HG02885 (cell line): ENCODE data around the gene CTAGE8.
"Not testable (repeated sequence)": the region's sequence is repeated elsewhere in the genome, so short reads cannot be mapped to it uniquely, and the experiment has no call there.

Experiments
- ATAC-seq: cut with Tn5 transposase; IDR thresholded peaks from one replicate; pipeline ENCODE4 v1.9.1; 2021; ENCODE audit warnings: mild to moderate bottlenecking; ENCODE audit not compliant: unreplicated experiment, poor library complexity

CTAGE8 gene, protein sequence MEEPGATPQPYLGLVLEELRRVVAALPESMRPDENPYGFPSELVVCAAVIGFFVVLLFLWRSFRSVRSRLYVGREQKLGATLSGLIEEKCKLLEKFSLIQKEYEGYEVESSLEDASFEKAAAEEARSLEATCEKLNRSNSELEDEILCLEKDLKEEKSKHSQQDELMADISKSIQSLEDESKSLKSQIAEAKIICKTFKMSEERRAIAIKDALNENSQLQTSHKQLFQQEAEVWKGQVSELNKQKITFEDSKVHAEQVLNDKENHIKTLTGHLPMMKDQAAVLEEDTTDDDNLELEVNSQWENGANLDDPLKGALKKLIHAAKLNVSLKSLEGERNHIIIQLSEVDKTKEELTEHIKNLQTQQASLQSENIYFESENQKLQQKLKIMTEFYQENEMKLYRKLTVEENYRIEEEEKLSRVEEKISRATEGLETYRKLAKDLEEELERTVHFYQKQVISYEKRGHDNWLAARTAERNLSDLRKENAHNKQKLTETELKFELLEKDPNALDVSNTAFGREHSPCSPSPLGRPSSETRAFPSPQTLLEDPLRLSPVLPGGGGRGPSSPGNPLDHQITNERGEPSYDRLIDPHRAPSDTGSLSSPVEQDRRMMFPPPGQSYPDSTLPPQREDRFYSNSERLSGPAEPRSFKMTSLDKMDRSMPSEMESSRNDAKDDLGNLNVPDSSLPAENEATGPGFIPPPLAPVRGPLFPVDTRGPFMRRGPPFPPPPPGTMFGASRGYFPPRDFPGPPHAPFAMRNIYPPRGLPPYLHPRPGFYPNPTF

DNA sequence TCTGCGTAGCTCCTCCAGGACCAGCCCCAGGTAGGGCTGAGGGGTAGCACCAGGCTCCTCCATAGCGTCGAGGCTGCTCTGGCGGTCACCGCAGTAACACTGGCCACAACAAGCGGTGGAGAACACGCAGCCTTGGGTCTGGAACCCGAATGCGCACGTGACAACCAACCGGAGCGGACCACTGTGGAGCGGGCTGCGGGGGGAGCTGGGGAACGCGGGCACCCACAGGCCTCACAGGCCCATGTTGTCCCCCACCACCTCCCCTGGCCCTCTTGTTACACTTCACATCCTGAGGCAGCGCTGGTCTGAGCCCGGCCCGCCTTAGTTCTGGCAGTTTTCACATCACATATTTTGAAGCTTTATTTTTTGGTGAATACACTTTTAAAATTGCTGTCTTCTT lies at the start of gene CTAGE8:
Gene CTAGE8 (minus strand): TSS at position 101 of the 400 bp plus-strand sequence. CDS start 38 bp downstream, at position 63.
- ATAC-seq: not testable (repeated sequence)

DNA sequence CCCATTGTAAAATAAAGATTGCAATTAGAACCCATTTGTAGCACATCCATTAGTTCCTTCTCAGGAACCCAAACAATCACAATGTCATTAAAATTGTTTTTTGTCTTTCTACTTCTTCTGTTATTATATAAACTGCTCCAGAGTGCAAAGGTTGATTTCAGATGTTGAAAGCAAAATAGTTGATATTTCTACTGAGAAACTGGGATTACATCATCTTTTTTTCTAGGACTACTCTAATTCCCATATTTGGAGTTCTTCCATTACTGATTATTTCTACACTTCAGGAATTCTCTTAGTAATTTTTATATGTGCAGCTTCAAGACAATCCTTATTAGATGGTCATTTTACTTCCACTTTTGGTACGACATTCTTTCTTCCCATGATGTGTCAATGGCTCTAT lies 48.4 kb upstream of the CTAGE8 start:
- ATAC-seq: not testable (repeated sequence)

DNA sequence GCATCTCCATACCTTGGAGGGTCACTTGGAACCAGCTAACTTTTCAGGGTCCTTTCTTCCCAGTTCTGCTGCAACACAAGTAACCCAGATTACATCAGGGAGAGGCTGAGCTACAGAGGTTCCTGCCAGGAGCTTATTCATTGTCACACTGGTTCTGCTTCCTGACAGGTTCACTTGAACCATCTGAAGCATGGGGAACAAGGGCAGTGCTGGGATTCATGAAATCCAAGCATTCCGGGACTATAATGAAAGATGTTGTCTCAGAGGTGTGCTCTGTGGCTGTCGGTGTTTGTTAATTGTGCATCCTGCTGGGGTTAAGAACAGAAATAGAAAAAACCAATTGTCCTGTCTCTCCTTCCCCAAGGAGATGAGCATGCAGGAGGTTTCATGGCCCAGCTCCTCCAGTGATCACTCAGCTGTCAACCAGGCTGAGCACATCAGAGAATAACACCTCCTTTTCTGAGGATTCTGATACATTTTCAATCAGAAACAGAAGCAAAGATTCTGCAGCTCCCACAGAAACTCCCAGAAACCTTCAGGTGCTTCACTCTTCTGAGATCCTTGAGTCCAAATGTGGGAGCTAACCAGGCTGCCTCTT lies 42.9 kb upstream of the CTAGE8 start, which contains the start of gene OR2A1:
Gene OR2A1 (plus strand): TSS at position 548 of the 598 bp plus-strand sequence. CDS start 5,706 bp downstream, outside the sequence.
- ATAC-seq: not testable (repeated sequence)

DNA sequence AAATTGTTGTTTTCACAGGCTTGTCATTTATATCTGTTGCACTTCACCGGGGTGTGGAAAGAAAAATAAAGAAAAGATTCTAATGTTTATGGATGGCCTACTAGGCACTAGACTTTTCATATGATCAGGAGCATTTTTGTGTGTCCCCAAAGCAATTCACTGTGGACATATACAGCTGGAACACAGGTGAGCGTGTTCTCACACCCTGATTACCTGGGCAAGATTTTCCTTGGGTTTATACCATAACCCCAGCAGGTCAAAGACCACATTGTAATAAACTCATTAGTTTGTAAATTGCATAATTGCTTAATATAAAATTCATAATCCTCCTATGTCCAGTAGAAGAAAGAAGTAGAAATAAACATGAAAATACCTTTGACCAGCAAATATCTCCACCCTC lies 42.1 kb upstream of the CTAGE8 start:
- not testable (repeated sequence) for ATAC-seq

DNA sequence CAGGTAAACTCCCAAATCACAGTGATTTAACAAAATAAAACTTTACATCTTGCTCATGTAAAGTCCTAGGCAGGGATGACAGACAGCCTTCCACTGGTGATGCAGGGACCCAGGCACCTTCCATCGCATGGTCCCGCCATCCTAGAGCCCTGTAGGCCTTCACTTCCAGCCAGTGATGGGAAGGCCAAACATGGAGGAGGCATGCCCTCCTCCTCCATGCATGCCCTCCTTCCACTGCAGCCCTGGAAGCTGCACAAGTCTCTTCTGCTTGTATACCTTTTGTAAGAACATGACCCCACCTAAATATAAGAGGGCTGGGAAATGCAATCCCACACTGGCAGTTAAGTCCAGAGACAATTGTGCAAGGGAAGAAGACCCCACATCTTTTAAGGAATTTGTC lies 40.6 kb upstream of the CTAGE8 start:
- not testable (repeated sequence) for ATAC-seq

DNA sequence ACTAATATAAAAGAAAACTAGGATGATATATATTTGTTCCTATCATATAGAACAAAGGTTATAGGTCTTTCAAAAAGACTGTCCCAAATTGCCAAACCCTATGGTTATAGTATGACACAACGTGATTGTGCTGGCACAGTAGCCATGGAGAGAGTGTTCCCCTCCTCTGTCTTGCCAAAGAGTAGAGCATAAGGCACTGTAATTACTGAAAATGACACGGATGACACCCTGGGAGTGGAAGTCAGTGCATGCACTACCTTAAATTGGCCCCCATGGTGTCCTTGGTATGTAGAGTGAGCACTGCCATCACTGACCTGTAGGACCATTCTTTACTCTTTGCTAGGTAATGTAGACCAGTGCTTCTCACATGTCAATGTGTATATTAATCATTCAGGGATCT lies 36.1 kb upstream of the CTAGE8 start:
- ATAC-seq: not testable (repeated sequence)

DNA sequence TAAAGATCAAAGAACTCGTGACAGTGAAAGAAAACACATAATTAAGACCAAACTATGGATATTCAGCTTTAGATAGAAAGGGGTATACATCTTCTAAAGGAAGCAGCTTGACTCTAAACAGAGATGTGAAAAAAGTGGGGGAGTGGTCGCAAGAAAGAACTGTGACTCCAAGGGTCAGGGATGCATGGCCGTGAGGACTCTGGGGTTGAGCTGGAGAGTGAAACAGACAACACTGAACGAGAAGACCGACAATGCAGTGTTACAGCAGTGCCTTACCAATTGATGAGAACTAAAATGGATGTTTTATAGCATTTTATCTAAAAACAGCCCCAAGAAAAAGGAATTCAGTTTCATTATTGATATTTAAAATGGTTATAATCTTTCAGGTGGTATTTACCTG lies 34.5 kb upstream of the CTAGE8 start:
- not testable (repeated sequence) for ATAC-seq

DNA sequence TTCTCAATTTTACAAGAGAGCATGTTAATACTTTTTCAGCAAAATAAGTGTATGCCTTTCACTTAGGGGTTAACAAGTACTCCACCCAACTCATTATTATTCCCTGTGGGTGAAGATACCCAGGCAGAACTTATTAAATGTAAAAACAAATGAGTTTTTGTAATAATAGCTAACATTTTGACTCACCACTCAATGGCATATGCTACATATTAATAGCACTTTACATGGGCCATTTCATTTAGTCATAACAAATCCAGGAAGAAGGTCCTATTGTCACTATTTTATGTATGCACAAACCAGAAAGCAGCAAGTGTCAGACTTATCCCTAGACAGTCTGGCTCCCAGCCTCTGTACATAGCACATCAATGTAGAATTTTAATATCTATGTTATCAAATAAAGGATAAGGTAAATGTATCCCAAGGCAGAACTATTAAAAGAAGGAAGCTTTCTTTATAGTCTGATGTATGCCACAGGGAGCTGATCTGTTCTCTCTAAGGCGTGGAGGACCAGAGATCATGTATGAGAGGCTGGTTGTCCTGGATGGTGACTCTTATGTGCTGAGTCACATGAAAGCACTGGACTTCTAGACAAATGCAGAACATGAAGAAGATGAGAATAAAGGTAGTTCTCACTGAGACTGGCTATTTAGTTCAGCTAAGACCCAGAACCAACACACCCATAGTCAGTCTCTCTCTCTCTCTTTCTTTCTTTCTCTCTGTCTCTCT lies 33.7 kb upstream of the CTAGE8 start:
- not testable (repeated sequence) for ATAC-seq

DNA sequence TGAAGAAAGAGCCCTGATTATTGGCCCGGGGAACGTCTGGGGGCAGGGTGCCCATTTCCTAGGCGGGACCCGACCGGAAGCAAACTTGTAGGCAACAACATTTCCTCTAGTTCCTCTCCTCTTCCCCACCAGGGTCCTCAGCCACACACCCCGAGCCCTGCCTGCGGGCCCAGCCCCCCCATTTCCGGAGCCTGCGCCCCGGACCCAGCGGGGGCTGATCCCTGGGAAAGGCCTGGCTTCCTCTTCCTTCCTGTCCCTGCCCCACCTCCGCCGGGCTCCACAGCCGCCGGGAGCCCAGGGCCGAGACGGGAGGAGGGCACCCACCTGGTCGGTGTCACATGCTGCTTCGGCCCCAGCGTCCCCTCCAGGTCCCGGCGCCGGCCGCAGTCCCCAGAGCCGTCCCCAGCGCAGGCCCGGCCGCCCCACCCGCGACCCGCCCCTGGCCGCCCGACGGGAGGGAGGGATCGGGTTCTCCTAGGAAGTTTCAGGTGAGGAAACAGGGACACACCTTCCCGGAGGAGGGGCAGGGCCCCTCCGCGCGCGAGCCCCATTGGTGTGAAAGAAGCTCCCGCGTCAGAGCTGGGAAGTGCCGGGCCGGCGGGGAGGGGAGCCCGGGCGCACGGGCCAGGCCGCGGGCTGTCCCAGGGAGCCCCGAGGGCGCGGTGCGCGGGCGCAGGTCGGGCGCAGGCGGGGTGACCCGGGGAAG lies 24.9 kb upstream of the CTAGE8 start:
- peak; percentile 83 for ATAC-seq

DNA sequence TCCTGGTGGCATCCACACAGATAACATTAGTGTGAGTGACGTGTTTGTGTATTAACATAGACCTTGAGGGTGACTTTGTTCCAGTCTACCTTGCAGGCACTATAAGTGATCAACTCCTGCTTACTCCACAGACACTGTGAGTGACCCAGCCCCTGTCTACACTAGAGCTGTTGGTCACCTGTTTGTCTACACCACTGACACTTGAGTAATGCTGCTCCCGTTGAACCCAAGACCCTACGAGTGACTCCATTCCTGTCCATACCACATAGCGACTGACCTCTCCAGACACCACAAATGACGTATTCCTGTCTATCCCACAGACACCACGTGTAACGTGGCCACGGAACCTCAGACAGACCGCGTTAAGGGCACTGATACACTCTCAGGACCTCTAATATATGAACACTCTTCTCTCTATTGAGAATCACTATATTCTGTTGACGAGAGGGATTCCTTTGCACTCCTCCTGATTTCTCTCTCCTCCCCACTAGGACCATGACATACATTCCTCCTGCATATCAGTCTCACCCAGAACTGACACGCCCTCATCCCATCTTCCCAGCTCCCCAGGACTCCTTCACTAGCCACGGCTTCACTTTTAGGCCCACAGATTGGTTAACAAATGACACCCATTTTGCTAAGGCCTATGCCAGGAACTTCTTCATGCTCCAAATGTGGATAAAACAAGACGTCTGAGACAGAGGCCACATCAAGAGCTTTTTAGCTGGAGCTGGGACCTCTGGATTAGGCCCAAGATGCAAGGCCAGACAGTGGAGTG lies 23.5 kb upstream of the CTAGE8 start:
- not testable (repeated sequence) for ATAC-seq

DNA sequence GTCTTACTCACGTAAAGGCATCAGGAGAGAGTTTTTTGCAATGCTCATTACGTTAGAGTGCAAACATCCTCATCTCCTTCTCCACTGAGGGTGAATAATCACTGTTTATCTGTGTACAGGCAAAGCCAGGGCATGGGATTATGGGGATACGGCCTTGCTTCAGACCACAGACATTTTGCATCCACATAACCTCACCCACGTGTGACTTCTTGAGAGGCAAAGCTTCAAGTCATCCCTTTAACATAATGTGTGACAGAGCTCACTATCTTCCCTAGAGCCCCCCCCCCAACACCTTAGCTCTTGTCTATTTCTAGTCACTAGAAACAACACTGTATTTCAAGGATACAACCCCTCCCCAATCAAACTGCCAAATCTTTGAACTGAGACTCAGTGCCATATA lies 22.5 kb upstream of the CTAGE8 start:
- not testable (repeated sequence) for ATAC-seq

DNA sequence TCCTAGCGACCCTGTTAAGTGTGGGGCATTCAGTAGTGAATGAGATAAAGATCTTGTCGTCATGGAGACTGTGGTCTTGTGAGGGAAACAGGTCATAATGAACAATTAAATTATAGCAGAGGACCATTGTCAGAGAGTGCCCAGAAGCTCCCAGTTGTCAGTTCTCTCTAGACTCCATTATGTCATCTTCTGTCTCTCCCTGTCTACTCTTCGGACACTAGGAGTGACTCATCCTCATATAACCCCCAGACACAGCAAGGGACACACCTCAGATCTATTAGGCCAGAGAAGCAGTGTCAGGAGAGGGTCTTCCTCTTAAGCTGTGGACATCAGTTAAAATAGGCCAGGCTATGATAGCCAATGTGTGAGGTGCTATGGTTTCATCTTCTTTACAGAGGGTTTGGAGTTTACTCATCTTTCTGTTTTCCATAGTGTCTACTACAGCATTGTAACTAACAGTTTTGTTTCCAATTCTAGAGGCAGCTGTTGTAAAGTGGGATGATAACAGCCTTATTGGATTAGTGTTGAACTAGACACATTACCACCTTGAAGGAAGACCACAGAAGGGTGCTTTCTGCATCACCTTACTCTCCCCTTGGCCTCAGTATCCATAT lies 18.2 kb upstream of the CTAGE8 start:
- ATAC-seq: not testable (repeated sequence)

DNA sequence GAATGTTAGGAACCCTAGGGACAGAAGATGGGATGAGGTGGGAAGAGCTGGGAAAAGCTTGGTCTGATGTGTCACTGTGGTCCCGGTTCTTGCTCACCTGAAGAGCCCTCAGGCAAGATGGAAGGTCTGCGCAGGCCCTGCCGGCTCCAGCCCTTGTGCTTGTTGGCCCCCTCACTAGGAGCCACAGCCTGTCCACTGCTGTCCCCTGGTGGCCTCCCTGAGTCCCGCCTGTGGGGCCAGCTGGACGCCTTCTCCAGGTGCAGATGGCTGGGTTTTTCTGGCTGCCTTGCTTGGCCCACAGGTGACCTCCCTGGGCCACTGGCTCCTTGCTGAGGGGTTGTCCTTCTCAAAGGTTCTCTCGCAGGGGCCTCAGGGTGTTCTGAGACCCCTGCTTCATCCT lies 14.6 kb upstream of the CTAGE8 start:
- not testable (repeated sequence) for ATAC-seq

DNA sequence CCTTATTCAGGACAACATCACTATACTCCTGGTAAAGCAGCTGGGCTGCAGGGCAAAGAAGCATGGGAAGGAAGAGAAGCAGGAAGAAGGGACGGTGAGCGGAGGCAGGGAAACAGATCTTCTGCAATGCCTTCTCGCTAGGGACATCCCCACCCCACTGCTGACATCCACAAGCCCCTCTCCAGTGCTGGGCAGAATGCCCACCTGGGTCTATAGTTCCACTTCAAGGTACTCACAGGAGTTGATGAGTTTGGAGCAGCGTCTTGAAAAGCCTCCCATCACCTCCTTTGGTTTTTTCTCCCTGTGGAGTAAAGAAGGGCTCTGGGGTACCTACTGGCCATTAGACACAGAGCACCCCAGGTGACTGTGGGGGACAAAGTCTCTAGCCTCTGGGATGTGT lies 13.4 kb upstream of the CTAGE8 start:
- ATAC-seq: not testable (repeated sequence)

DNA sequence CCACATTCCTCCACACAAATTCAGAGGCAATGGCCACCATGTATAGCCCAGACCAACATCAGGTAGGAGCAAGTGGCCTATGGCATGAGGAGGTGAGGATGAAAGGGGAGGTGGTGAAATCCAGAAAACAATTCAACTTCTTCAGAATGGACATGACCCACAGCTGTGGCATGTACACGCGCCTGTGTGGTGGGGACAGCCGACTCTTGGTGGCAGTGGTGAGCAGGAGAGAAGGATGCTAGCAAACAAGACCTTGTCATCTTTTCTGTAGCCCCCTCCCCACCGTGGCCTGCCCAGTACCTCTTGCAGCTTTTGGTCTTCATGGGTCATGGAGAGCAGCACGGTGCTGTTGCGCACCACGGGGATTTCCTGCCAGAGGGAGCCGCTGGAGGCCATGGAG lies 12.9 kb upstream of the CTAGE8 start:
- not testable (repeated sequence) for ATAC-seq

DNA sequence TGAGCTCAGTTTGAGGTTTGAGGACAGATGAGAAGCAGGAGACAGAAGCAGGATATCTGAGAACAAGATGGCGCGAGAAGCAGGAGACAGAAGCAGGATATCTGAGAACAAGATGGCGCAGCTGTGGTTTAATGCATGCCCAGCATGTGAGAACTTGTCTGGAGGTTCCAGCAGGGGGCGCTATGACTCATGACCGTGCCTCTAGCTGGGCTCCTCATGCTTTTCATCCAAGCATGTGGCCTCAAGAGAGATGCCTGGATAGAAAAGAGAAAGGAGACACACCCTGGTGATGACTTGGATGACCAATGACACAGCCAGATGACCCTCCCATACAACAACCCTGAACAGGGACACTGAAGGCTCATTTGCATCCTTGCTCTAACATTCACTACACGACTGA lies 10.9 kb upstream of the CTAGE8 start:
- ATAC-seq: peak; percentile 53

DNA sequence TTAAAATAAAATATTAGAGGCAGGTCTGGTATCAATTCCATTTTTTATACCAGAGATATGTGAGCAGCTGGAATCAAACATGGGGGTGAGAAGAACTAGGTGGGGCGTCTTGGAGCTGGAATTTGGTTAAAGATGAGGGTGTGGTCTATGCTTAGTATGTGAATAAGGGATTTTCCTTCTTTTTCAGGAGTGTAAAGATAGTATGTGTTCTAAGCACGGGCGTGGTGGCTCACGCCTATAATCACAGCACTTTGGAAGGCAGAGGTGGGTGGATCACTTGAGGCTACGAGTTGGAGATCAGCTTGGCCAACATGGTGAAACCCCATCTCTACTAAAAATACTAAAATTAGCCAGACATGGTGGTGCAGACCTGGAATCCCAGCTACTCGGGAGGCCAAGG lies 6.2 kb upstream of the CTAGE8 start:
- not testable (repeated sequence) for ATAC-seq

DNA sequence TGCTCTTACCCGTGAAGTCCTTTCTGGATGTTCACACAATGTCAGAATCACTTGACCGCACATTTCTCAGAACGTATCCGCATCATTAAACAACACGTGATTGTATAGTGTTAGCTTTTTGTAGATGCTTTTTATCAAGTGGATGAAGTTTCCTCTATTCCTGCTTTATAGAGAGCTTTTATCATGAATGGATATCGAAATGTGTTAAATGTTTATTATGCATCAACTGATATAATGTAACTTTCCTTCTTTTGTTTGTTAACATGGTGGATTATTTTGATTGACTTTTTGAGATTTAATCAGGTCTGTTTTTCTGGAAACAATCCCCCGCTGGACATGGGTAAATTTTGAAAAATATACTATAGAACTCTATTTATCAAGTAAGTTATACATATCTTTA lies 4.4 kb downstream of the CTAGE8 start, which contains the start of gene OR2A7:
Gene OR2A7 (minus strand): TSS at position 101 of the 400 bp plus-strand sequence. CDS start 5,164 bp downstream, outside the sequence.
- not testable (repeated sequence) for ATAC-seq
